ENCODE data around the gene ARSJ.
"Not testable (repeated sequence)": the region's sequence is repeated elsewhere in the genome, so short reads cannot be mapped to it uniquely, and the experiment has no call there.

The ARSJ gene
- 0 to 0.15 (median 0) reads per million in 18 experiments for total RNA-seq

GRCh38 chr4:113979148-113979904 lies at the start of gene ARSJ:
Gene ARSJ (minus strand): TSS chr4:113979647. CDS start chr4:113978834, 813 bp downstream.
- peak in 1 of 2 donors; percentile 0 for DNase-seq

- no peak for DNase-seq
These were observed 48.6 kb upstream of the ARSJ start for GRCh38 chr4:114028071-114028470.

GRCh38 chr4:114027596-114027995 lies 48.1 kb upstream of the ARSJ start:
- no peak for DNase-seq

GRCh38 chr4:114026447-114026846 lies 47.0 kb upstream of the ARSJ start:
- no peak for DNase-seq

- DNase-seq: no peak
These were observed 45.8 kb upstream of the ARSJ start for GRCh38 chr4:114025176-114025777.

GRCh38 chr4:114021451-114021850 lies 42.0 kb upstream of the ARSJ start:
- no peak for DNase-seq

GRCh38 chr4:114019969-114020358 lies 40.5 kb upstream of the ARSJ start:
- DNase-seq: no peak

- no peak for DNase-seq
These were observed 40.0 kb upstream of the ARSJ start for GRCh38 chr4:114019276-114019968.

- DNase-seq: no peak
These were observed 37.9 kb upstream of the ARSJ start for GRCh38 chr4:114017120-114017917.

- DNase-seq: no peak
These were observed 36.0 kb upstream of the ARSJ start for GRCh38 chr4:114015444-114015899.

GRCh38 chr4:114013201-114013600 lies 33.8 kb upstream of the ARSJ start:
- DNase-seq: not testable (repeated sequence)

GRCh38 chr4:114012749-114013148 lies 33.3 kb upstream of the ARSJ start:
- DNase-seq: no peak

- DNase-seq: no peak
These were observed 26.4 kb upstream of the ARSJ start for GRCh38 chr4:114005569-114006442.

- DNase-seq: not testable (repeated sequence)
These were observed 25.2 kb upstream of the ARSJ start for GRCh38 chr4:114004483-114005226.

GRCh38 chr4:113998531-113998930 lies 19.1 kb upstream of the ARSJ start:
- DNase-seq: no peak

- DNase-seq: no peak
These were observed 18.6 kb upstream of the ARSJ start for GRCh38 chr4:113998079-113998478.

- no peak for DNase-seq
These were observed 17.8 kb upstream of the ARSJ start for GRCh38 chr4:113997206-113997605.

GRCh38 chr4:113996599-113997177 lies 17.2 kb upstream of the ARSJ start:
- no peak for DNase-seq

GRCh38 chr4:113993887-113994286 lies 14.4 kb upstream of the ARSJ start:
- no peak for DNase-seq

- no peak for DNase-seq
These were observed 11.4 kb upstream of the ARSJ start for GRCh38 chr4:113990886-113991285.

Data from inflammatory macrophage (primary cell).